Cardiac septum (tissue), 1 donor: ENCODE measurements around the gene SCARF2. TPM values are rescaled to one million over a fixed set of nuclear protein-coding genes. Genes with fewer than 3 reads are reported as not detected.
"Not testable (repeated sequence)": the region's sequence is repeated elsewhere in the genome, so short reads cannot be mapped to it uniquely, and the experiment has no call there.

Experiments used
- DNase-seq: peaks from one replicate; pipeline ENCODE4 v3.0.0-alpha.2; 2020; ENCODE audit warnings: low spot score
- intact Hi-C: fragments of 100-400 bp; cut with DNase I; formaldehyde crosslinking; loops from one replicate; pipeline ENCODE4 v1.14.0; 2022
- total RNA-seq: library from RNA; stranded (reverse); fragmentation: NEBNext Ultra II Directional; extraction: Animal tissue kit (Norgen Biotek cat#: 25700); gene quantifications from one replicate; pipeline ENCODE4 v1.2.1, GENCODE V29; 2021
- donor health status: DM: no; HTN: no; CAD: no.

The SCARF2 gene
- total RNA-seq, 1 donor from 2014 or later, result 5.2 TPM

- DNase-seq, result no peak
- intact Hi-C loops, result no loop called here
Measured at GRCh38 chr22:20463324-20464095, 25.9 kb upstream of the SCARF2 start.

DNA sequence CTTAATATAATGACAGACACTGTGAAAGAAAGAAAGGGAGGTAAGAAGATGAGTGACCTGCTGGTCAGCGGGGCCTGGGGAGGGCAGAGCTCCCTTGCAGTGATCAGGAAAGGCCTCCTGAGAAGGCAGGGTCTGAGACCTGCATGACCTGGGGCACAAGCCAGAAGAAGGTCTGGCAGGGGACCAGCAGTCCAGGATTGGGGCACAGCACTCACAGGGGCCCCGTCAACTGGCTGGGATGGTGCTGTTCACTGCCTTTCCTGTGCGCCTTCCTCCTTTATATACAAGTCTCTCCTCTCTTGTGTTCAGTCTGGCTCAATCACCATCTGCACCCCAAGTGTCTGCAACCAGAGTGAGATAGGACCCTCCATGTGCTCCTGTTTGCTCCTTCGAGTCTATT is 22.2 kb upstream of the SCARF2 start:
- no peak for DNase-seq

DNA sequence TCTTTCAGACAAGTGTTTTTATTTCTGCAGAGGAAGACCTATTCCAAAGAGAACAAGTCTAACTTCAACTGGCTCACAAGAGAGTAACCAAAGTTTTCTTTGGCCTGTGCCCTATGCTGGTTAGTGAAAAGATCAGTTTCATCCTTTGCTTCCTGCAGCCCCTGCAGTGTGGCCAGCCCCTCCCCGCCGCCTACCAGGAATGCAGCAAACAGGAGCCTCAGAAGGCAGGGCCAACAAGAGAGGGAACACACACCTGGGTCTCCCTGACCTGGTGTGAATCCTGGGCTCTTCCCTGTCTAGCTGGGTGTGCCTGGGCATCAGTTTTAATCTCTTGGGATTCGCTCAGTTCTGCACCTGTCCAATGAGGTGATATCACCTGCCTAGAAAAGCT is 21.5 kb upstream of the SCARF2 start:
- DNase-seq, result no peak
- intact Hi-C loops, result no loop called here

More for the DNA sequence above, 22.2 kb upstream of the SCARF2 start:
- intact Hi-C loops, result no loop called here

DNA sequence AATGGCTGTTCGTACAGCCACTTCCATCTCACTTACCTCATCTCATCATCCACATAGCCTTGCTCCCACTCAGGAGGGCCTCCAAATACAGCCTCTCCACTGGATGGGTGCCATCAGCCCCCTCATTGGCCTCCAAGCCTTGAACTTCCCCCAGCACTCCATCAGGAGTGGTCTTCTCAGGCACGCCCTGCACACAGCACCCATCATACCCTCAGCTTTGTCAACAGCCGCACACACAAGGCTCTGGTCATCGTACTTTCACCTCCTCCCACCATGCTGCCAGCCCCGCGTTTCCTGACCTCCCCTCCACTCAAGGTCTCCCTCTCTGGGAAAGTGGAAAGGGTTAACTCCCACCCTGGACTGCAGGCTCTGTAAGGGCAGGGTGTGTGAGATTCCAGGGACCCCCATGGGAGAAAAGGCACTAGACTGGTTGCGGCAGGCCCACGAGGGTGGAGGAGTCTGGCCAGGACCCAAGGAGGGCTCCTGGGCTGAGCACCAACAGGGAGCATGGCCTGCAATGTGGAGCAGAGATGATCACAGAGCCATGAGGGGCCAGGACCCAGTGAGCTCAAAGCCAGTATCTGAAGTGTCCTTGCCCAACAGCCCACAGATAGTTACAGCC is 21.0 kb upstream of the SCARF2 start:
- no peak for DNase-seq
- intact Hi-C loops, result no loop called here

- no peak for DNase-seq
Measured at GRCh38 chr22:20457506-20458240, 20.0 kb upstream of the SCARF2 start.

GRCh38 chr22:20456722-20457076 is 19.1 kb upstream of the SCARF2 start:
- intact Hi-C loops, result loop anchor here (1.0 kb wide), 1 partner anchor 38 kb away; no protein-coding TSS in a partner anchor
- DNase-seq, result no peak

More at GRCh38 chr22:20457506-20458240, 20.0 kb upstream of the SCARF2 start:
- intact Hi-C loops, result no loop called here

- DNase-seq, result peak; percentile 91
- intact Hi-C loops, result loop anchor here (1.0 kb wide), 1 partner anchor 38 kb away; no protein-coding TSS in a partner anchor
Measured at GRCh38 chr22:20456064-20456721, 18.6 kb upstream of the SCARF2 start.

DNA sequence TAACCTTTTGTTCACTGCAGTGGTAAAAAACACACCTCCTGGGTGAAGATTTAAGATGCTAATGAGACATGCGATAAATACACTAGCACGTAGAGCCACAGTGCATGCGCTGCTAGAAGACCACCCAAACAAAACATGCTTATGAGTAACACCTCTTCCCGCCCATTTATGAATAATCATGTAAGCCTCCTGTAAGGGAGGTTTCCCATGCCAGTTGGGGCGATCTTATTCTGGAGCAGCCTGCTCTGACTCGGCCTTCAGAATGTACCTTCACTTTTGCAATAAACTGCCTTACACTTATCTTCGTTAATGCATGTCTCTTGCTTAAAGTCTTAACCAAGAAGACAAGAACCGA is 18.1 kb upstream of the SCARF2 start:
- intact Hi-C loops, result loop anchor here (1.0 kb wide), 1 partner anchor 37 kb away; no protein-coding TSS in a partner anchor
- no peak for DNase-seq

DNA sequence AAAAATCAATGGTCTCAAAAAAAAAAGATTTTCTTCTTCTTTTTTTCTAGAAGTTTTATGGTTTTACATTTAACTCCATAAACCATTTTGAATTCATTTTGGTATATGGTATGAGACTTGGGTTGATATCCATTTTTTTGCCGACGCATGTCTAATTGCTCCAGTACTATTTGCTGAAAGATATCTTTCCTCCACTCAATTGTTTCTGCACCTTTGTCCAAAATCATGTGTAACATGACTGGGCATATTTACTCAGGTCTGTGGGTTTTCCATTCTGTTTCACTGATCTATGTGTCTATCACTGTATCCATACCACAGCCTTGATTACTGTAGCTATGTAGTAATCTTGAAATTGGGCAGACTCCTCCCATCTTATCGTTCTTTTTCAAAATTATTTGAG is 15.6 kb upstream of the SCARF2 start:
- intact Hi-C loops, result no loop called here
- no peak for DNase-seq

DNA sequence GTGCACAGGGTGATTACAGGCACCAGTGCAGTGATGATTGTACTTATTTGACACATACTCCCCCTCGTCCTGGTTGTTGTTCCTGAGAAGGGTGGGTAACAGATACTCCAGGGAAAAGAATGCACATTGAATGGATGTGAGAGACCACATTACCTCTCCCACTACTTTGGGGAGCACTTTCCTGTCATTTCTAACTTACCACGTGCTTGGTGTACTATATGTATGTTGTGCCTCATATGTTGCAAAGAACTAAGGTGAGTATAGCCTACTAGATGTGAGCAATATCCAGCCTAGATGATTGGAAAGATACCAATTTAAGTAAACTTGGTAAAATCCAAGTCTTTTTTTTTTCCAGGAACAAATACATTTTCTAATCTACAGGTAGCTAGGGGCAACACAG is 14.3 kb upstream of the SCARF2 start:
- DNase-seq, result no peak
- intact Hi-C loops, result no loop called here

DNA sequence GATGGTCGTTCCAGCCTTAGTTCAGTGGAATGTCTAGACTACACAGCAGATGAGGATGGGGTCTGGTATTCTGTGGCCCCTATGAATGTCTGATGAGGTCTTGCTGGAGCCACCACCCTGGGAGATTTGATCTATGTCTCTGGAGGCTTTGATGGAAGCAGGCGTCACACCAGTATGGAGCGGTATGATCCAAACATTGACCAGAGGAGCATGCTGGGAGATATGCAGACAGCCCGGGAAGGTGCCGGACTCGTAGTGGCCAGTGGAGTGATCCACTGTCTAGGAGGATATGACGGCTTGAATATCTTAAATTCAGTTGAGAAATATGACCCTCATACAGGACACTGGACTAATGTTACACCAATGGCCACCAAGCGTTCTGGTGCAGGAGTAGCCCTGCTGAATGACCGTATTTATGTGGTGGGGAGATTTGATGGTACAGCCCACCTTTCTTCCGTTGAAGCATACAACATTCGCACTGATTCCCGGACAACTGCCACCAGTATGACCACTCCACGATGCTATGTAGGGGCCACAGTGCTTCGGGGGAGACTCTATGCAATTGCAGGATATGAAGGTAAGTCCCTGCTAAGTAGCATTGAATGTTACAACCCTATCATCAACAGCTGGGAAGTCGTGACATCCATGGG is 13.6 kb upstream of the SCARF2 start:
- DNase-seq, intact Hi-C loops: not testable (repeated sequence)

DNA sequence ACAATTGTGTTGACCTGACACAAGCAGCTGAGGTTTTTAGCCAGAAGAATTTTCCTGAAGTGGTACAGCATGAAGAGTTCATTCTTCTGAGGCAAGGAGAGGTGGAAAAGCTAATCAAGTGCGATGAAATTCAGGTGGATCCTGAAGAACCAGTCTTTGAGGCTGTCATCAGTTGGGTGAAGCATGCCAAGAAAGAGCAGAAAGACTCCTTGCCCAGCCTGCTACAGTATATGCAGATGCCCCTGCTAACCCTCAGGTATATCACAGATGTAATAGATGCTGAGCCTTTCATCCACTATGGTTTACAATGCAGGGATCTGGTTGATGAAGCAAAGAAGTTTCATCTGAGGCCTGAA is 12.9 kb upstream of the SCARF2 start:
- DNase-seq, result no peak
- intact Hi-C loops, result no loop called here

DNA sequence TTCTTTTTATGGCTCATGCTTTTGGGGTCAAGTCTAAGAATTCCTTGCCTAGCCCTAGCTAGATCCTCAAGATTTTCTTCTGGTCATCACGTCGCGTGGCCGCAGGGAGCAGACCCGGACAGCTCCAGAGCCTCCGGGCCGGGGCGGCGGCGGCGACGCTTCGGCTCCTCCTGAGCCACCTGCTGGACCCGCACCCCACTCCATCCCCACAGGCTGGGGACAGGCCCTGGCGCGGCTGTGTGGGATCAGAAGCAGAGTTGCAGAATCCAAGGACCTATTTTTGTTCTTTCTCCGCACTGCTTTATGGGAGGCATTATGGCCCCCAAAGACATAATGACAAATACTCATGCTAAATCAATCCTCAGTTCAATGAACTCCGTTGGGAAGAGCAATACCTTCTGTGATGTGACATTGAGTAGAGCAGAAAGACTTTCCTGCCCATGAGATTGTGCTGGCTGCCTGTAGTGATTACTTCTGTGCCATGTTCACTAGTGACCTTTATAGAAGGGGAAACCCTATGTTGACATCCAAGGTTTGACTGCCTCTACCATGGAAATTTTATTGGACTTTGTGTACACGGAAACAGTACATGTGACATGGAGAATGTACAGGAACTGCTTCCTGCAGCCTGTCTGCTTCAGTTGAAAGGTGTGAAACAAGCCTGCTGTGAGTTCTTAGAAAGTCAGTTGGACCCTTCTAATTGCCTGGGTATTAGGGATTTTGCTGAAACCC is 12.4 kb upstream of the SCARF2 start:
- intact Hi-C loops, result no loop called here
- DNase-seq, result no peak

- DNase-seq, result no peak
- intact Hi-C loops, result no loop called here
Measured at GRCh38 chr22:20448630-20449029, 11.0 kb upstream of the SCARF2 start.

GRCh38 chr22:20446383-20446970 is 8.9 kb upstream of the SCARF2 start:
- DNase-seq, result no peak
- intact Hi-C loops, result no loop called here

DNA sequence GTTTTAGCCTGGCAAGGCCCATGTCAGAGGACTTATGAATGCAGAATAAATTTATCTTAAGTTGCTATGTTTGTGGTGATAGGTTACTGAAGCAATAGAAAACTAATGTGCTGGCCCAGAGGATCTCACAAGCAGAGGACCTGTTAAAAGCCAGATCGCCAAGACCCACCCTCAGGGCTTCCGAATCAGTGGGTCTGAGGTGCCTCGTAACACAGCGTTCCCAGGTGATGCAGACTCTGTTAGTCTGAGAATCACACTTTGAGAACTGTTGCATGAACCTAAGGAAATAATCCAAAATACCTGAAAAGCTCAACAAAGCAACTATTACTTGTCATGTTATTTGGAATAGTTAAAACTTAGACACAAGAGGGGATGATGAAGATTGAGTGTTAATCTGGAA is 6.7 kb upstream of the SCARF2 start:
- no peak for DNase-seq
- intact Hi-C loops, result no loop called here

DNA sequence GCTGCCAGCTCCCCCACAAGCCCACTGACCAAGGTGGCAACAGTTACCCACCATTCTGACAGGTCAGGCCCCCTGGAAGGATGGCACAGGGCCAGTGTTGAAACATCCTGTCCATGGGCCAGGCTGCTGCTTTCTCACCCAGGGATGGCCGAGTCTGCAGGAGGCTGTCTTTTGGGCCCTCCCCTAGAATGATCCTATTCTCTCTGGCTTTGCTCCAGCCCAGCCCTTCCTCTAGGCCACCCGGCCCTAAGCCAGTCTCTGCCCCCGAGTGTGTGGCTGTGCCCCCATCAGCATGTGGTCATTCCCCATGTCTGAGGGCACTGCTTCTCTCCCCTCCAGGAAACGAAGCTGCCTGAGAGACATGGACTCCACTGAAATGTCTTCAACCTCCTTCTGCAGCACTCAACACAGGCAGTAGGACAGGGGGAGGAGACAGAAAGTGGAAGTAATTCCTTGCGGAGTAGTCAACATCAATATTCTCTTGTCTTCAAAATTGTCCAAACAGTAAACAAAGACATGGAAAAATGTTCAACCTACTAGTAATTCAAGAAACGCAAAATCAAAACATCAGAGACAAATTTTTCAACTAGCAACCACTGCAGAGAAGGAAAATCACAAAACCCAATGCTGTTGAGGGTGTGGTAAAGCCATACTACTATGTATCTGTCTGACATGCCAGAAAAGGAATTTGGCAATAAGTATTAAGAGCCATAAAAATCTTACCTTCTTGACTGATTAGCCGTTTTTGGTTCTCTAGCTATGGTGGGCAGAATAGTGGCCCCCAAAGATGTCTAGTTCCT is 5.1 kb upstream of the SCARF2 start:
- intact Hi-C loops, result no loop called here
- no peak for DNase-seq
